ENCODE measurements around the gene CHIC1.
A peak's percentile ranks its signal among the peaks of the same experiment; 100 is the strongest.
"Not testable (repeated sequence)": the region's sequence is repeated elsewhere in the genome, so short reads cannot be mapped to it uniquely, and the experiment has no call there.

The CHIC1 gene

DNA sequence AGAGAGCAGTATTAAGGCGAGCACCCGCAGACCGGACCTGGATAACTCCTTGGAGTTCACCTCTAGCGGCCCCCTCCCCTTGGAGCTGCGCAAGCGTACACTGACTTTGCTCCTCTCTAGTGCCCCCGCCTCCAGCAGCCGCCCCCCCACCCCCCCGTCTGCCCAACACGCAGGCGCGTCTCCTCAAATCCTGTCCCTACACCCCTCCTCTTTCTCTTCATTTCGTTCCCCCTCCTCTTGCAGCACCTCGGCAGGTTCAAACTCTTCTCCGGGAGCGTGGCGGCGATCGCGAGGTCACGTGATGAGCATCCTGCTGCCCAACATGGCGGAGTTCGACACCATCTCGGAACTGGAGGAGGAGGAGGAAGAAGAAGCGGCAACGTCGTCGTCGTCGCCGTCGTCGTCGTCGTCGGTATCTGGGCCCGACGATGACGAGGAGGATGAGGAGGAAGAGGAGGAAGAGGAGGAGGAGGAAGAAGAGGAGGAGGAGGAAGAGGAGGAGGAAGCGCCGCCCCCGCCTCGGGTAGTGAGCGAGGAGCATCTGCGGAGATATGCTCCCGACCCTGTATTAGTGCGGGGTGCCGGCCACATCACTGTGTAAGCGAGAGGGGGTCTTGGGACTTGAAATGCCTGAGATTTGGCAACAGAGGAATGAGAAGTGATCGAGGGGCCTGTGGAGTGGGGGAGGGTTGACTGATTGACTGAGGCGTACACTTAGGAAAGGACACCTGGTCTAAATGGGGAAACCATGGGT is at the start of gene CHIC1:
Gene CHIC1 (plus strand): TSS at position 214 of the 754 bp plus-strand sequence. CDS start 88 bp downstream, at position 302.
- H3K4me3 ChIP-seq (IDR thresholded peaks at IDR 0.05; ENCODE audit: insufficient read depth, low read depth, low read length): no peak within 1 kb of the TSS
- no peaks in the 10 kb centered on the region for H3K27me3 ChIP-seq (ENCODE audit: insufficient read depth, low read depth)
- TF ChIP-seq, protein P1, sequence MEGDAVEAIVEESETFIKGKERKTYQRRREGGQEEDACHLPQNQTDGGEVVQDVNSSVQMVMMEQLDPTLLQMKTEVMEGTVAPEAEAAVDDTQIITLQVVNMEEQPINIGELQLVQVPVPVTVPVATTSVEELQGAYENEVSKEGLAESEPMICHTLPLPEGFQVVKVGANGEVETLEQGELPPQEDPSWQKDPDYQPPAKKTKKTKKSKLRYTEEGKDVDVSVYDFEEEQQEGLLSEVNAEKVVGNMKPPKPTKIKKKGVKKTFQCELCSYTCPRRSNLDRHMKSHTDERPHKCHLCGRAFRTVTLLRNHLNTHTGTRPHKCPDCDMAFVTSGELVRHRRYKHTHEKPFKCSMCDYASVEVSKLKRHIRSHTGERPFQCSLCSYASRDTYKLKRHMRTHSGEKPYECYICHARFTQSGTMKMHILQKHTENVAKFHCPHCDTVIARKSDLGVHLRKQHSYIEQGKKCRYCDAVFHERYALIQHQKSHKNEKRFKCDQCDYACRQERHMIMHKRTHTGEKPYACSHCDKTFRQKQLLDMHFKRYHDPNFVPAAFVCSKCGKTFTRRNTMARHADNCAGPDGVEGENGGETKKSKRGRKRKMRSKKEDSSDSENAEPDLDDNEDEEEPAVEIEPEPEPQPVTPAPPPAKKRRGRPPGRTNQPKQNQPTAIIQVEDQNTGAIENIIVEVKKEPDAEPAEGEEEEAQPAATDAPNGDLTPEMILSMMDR (conservative IDR thresholded peaks at IDR 0.05; ENCODE audit: low read depth, low read length): no peak
- H3K36me3 ChIP-seq (ENCODE audit: insufficient read depth): no peaks in the 10 kb centered on the region
- peaks cover 12% of the 10 kb centered on the region; the same call in 1 of the 2 replicates for H3K79me2 ChIP-seq (ENCODE audit: insufficient read depth, low read depth)
- peak within 1 kb of the TSS; percentile 79 for H3K9ac ChIP-seq
- H3K4me2 ChIP-seq: peak within 1 kb of the TSS; percentile 89
- no peaks in the 10 kb centered on the region for H4K20me1 ChIP-seq (ENCODE audit: insufficient read depth)
- peaks cover 22% of the 10 kb centered on the region for H3K4me1 ChIP-seq (ENCODE audit: low read depth, poor library complexity, severe bottlenecking)
- peak within 1 kb of the TSS; percentile 95 for H2AFZ ChIP-seq (ENCODE audit: low read depth)
- peak within 1 kb of the TSS; percentile 90 for H3K27ac ChIP-seq

DNA sequence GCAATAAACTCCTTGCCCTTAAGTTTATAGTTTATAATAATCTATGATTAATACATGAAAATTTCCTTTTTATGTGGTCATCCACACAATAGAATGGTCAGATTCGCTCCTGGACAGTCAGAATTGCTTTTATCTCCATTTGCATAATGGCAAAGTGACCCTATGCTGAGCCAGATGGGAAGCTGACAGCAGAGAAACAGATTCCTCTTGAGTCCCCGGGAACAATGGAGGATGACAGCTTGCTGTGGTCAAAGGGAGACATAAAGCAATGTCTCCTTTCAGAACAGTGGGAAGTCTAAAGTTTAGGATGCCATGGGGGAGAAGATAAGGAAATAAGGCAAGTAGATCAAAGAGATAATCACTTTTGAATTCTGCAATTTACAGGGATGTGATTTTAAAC is 40.2 kb upstream of the CHIC1 start:
- H3K79me2 ChIP-seq (ENCODE audit: insufficient read depth, low read depth); H3K4me2 ChIP-seq; H3K27me3 ChIP-seq (ENCODE audit: insufficient read depth, low read depth); H3K4me1 ChIP-seq (ENCODE audit: low read depth, poor library complexity, severe bottlenecking); H3K9ac ChIP-seq; H2AFZ ChIP-seq (ENCODE audit: low read depth); H3K4me3 ChIP-seq (IDR thresholded peaks at IDR 0.05; ENCODE audit: insufficient read depth, low read depth, low read length); H3K27ac ChIP-seq; H4K20me1 ChIP-seq (ENCODE audit: insufficient read depth); H3K36me3 ChIP-seq (ENCODE audit: insufficient read depth): not testable (repeated sequence)

DNA sequence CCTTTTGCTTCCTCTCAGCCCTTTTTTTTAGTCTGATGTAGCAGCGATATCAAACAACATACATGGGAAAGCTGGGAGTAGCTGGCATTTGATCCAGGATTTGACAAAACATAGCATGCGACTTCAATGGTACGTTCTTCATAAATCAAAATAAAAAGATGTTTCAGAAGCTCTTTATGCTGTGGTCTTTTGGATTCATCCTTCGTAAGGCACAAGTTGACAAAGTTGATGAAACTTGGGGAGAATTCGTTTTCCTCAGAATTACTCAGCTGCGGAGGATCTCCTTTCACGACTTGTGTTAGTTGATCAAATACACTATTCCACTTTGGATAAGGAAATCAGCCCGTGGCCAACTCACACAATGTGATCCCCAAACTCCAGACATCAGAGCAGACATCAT is 38.1 kb upstream of the CHIC1 start:
- no peak overlapping the region for H3K4me2 ChIP-seq
- H3K27me3 ChIP-seq (ENCODE audit: insufficient read depth, low read depth): no peaks in the 10 kb centered on the region
- no peak overlapping the region for H3K9ac ChIP-seq
- H3K79me2 ChIP-seq (ENCODE audit: insufficient read depth, low read depth): no peaks in the 10 kb centered on the region
- no peak overlapping the region for H2AFZ ChIP-seq (ENCODE audit: low read depth)
- no peaks in the 10 kb centered on the region for H3K36me3 ChIP-seq (ENCODE audit: insufficient read depth)
- no peaks in the 10 kb centered on the region for H4K20me1 ChIP-seq (ENCODE audit: insufficient read depth)
- no peak overlapping the region for H3K4me3 ChIP-seq (IDR thresholded peaks at IDR 0.05; ENCODE audit: insufficient read depth, low read depth, low read length)
- TF ChIP-seq, protein P1 (conservative IDR thresholded peaks at IDR 0.05; ENCODE audit: low read depth, low read length): no peak
- no peaks in the 10 kb centered on the region for H3K4me1 ChIP-seq (ENCODE audit: low read depth, poor library complexity, severe bottlenecking)
- no peak overlapping the region for H3K27ac ChIP-seq

DNA sequence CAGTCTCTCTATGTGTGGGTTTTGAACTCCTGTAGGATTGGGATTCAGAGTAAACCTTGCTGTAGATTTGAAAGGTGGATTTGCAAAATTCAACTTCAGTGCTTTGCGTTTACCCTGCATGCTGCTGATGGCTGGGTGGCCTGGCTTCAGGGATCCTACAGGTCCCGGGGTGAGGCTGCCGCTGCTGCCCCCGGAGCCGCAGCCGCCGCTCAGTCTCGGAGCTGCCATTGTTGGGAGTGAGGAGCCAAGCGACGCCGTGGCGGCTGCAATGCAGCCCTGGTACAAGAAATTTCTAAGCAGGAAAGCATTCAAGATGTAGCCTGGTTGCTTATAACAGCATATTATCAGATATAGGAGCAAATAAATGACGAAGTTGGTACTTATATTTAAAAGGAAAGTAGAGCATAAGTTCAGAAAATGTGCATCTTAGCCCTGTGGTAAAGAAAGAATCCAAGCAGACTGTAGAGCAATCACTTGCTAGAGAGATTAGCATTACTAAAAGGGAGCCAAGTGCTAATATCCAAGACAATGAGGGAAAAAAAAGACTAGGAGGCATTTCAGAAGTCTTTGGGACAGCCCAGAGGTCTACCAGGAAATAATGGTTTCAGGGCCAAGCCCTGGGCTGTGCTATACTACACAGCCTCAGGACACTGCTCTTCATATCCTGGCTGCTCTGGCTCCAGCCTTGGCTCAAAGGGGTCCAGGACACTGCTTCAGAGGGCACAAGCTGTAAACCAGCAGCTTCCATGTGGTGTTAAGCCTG is 36.9 kb upstream of the CHIC1 start:
- H3K27me3 ChIP-seq (ENCODE audit: insufficient read depth, low read depth): no peaks in the 10 kb centered on the region
- no peaks in the 10 kb centered on the region for H3K36me3 ChIP-seq (ENCODE audit: insufficient read depth)
- H4K20me1 ChIP-seq (ENCODE audit: insufficient read depth): no peaks in the 10 kb centered on the region
- H3K4me3 ChIP-seq (IDR thresholded peaks at IDR 0.05; ENCODE audit: insufficient read depth, low read depth, low read length): no peak overlapping the region
- H3K4me2 ChIP-seq: no peak overlapping the region
- no peak overlapping the region for H3K9ac ChIP-seq
- H3K27ac ChIP-seq: no peak overlapping the region
- H2AFZ ChIP-seq (ENCODE audit: low read depth): no peak overlapping the region
- TF ChIP-seq, protein P1 (conservative IDR thresholded peaks at IDR 0.05; ENCODE audit: low read depth, low read length): no peak
- H3K79me2 ChIP-seq (ENCODE audit: insufficient read depth, low read depth): no peaks in the 10 kb centered on the region
- H3K4me1 ChIP-seq (ENCODE audit: low read depth, poor library complexity, severe bottlenecking): no peaks in the 10 kb centered on the region

DNA sequence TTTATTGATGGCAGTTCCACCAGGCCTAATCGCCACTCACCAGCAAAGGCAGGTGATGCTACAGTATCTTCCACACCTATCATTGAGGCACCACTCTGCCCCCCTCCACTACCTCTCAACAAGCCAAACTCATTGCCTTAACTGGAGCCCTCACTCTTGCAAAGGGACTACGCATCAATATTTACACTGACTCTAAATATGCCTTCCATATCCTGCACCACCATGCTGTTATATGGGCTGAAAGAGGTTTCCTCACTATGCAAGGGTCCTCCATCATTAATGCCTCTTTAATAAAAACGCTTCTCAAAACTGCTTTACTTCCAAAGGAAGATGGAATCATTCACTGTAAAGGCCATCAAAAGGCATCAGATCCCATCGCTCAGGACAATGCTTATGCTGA is 31.3 kb upstream of the CHIC1 start:
- H3K4me1 ChIP-seq (ENCODE audit: low read depth, poor library complexity, severe bottlenecking); H3K4me3 ChIP-seq (IDR thresholded peaks at IDR 0.05; ENCODE audit: insufficient read depth, low read depth, low read length); H3K4me2 ChIP-seq; H3K27me3 ChIP-seq (ENCODE audit: insufficient read depth, low read depth); H3K36me3 ChIP-seq (ENCODE audit: insufficient read depth); H3K9ac ChIP-seq; H2AFZ ChIP-seq (ENCODE audit: low read depth); H4K20me1 ChIP-seq (ENCODE audit: insufficient read depth); H3K27ac ChIP-seq; H3K79me2 ChIP-seq (ENCODE audit: insufficient read depth, low read depth): not testable (repeated sequence)
